Measurements from ENCODE around the gene SPPL3. TPM values are rescaled to one million over a fixed set of nuclear protein-coding genes. Genes with fewer than 3 reads are reported as not detected.

SPPL3 gene
- total and polyA plus RNA-seq, 4 donors: 14.2 to 52.3 (median 29.6) TPM

- peaks cover 0 to 10% (median 0%) of the 10 kb centered on the region in 5 donors for H3K4me1 ChIP-seq (ENCODE audit: control insufficient read depth in 5 of 5, insufficient read depth in 5 of 5, low read length in 5 of 5)
- ATAC-seq (ENCODE audit: insufficient read depth, low FRiP score) (no peak), DNase-seq (no peak)
- no peaks in the 10 kb centered on the region for H3K9me3 ChIP-seq (ENCODE audit: control insufficient read depth in 4 of 4, insufficient read depth in 3 of 4, low read length in 3 of 4)
- H3K4me3 ChIP-seq: no peak overlapping the region
- no peak overlapping the region for H3K9ac ChIP-seq (ENCODE audit: insufficient read depth in 1 of 2, low read length in 2 of 2)
- no peaks in the 10 kb centered on the region for H3K36me3 ChIP-seq (ENCODE audit: control insufficient read depth in 4 of 4, insufficient read depth in 4 of 4, low read length in 4 of 4)
- WGBS, 2 donors: 45 to 71% methylated on average over 2 of the region's 2 CpGs
- no peak overlapping the region for H3K27ac ChIP-seq (ENCODE audit: low read depth in 1 of 2, low read length in 1 of 2)
- no peaks in the 10 kb centered on the region for H3K27me3 ChIP-seq (ENCODE audit: control insufficient read depth in 3 of 3, insufficient read depth in 3 of 3, low read length in 2 of 3)
- TF ChIP-seq, protein P1, sequence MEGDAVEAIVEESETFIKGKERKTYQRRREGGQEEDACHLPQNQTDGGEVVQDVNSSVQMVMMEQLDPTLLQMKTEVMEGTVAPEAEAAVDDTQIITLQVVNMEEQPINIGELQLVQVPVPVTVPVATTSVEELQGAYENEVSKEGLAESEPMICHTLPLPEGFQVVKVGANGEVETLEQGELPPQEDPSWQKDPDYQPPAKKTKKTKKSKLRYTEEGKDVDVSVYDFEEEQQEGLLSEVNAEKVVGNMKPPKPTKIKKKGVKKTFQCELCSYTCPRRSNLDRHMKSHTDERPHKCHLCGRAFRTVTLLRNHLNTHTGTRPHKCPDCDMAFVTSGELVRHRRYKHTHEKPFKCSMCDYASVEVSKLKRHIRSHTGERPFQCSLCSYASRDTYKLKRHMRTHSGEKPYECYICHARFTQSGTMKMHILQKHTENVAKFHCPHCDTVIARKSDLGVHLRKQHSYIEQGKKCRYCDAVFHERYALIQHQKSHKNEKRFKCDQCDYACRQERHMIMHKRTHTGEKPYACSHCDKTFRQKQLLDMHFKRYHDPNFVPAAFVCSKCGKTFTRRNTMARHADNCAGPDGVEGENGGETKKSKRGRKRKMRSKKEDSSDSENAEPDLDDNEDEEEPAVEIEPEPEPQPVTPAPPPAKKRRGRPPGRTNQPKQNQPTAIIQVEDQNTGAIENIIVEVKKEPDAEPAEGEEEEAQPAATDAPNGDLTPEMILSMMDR (IDR thresholded peaks at IDR 0.05; ENCODE audit: control extremely low read depth, extremely low read depth): no peak
These were observed 87.8 kb downstream of the SPPL3 start for GRCh38 chr12:120816363-120816762.

- H3K4me1 ChIP-seq (ENCODE audit: control insufficient read depth in 5 of 5, insufficient read depth in 5 of 5, low read length in 5 of 5): peaks cover 0 to 10% (median 0%) of the 10 kb centered on the region in 5 donors
- H3K9ac ChIP-seq (ENCODE audit: insufficient read depth in 1 of 2, low read length in 2 of 2): no peak overlapping the region
- WGBS, 2 donors: 13 to 35% methylated on average over 1 of the region's 1 CpG
- H3K4me3 ChIP-seq: no peak overlapping the region
- no peak overlapping the region for H3K27ac ChIP-seq (ENCODE audit: low read depth in 1 of 2, low read length in 1 of 2)
- no peaks in the 10 kb centered on the region for H3K36me3 ChIP-seq (ENCODE audit: control insufficient read depth in 4 of 4, insufficient read depth in 4 of 4, low read length in 4 of 4)
- DNase-seq (no peak), ATAC-seq (ENCODE audit: insufficient read depth, low FRiP score) (no peak)
- TF ChIP-seq, protein P1 (IDR thresholded peaks at IDR 0.05; ENCODE audit: control extremely low read depth, extremely low read depth): no peak
- H3K27me3 ChIP-seq (ENCODE audit: control insufficient read depth in 3 of 3, insufficient read depth in 3 of 3, low read length in 2 of 3): no peaks in the 10 kb centered on the region
- H3K9me3 ChIP-seq (ENCODE audit: control insufficient read depth in 4 of 4, insufficient read depth in 3 of 4, low read length in 3 of 4): no peaks in the 10 kb centered on the region
These were observed 89.2 kb downstream of the SPPL3 start for GRCh38 chr12:120814903-120815429.

GRCh38 chr12:120814203-120814902 is 89.8 kb downstream of the SPPL3 start:
- Histone ChIP-seq H3K9me3 (ENCODE audit: control insufficient read depth in 4 of 4, insufficient read depth in 3 of 4, low read length in 3 of 4) (no peaks in the 10 kb centered on the region), H3K27ac (ENCODE audit: low read depth in 1 of 2, low read length in 1 of 2) (peak overlapping the region in 1 of 2 donors; percentile 24), H3K4me3 (no peak overlapping the region), H3K4me1 (ENCODE audit: control insufficient read depth in 5 of 5, insufficient read depth in 5 of 5, low read length in 5 of 5) (peaks cover 0 to 10% (median 0%) of the 10 kb centered on the region in 5 donors), H3K36me3 (ENCODE audit: control insufficient read depth in 4 of 4, insufficient read depth in 4 of 4, low read length in 4 of 4) (peaks cover 0 to 2% (median under 1%) of the 10 kb centered on the region in 4 donors), H3K9ac (ENCODE audit: insufficient read depth in 1 of 2, low read length in 2 of 2) (no peak overlapping the region), H3K27me3 (ENCODE audit: control insufficient read depth in 3 of 3, insufficient read depth in 3 of 3, low read length in 2 of 3) (no peaks in the 10 kb centered on the region)
- ATAC-seq (ENCODE audit: insufficient read depth, low FRiP score) (no peak), DNase-seq (no peak)
- WGBS, 2 donors: 78 to 83% methylated on average over 2 of the region's 2 CpGs
- TF ChIP-seq, protein P1 (IDR thresholded peaks at IDR 0.05; ENCODE audit: control extremely low read depth, extremely low read depth): no peak
